Inferior parietal cortex (tissue), 1 donor: ENCODE data around the gene SYPL2.
"Not testable (repeated sequence)": the region's sequence is repeated elsewhere in the genome, so short reads cannot be mapped to it uniquely, and the experiment has no call there.

ENCODE experiments used
- DNase-seq: peaks from one replicate; pipeline ENCODE4 v3.0.0-alpha.2; 2016; ENCODE audit errors: extremely low spot score

SYPL2 gene

GRCh38 chr1:109466452-109467300 lies at the start of gene SYPL2:
SYPL2 (plus strand) TSS chr1:109466546; CDS start chr1:109466844, 298 bp downstream.
- no peak for DNase-seq

- no peak for DNase-seq
These were observed 42.8 kb upstream of the SYPL2 start for GRCh38 chr1:109423498-109423897.

DNA sequence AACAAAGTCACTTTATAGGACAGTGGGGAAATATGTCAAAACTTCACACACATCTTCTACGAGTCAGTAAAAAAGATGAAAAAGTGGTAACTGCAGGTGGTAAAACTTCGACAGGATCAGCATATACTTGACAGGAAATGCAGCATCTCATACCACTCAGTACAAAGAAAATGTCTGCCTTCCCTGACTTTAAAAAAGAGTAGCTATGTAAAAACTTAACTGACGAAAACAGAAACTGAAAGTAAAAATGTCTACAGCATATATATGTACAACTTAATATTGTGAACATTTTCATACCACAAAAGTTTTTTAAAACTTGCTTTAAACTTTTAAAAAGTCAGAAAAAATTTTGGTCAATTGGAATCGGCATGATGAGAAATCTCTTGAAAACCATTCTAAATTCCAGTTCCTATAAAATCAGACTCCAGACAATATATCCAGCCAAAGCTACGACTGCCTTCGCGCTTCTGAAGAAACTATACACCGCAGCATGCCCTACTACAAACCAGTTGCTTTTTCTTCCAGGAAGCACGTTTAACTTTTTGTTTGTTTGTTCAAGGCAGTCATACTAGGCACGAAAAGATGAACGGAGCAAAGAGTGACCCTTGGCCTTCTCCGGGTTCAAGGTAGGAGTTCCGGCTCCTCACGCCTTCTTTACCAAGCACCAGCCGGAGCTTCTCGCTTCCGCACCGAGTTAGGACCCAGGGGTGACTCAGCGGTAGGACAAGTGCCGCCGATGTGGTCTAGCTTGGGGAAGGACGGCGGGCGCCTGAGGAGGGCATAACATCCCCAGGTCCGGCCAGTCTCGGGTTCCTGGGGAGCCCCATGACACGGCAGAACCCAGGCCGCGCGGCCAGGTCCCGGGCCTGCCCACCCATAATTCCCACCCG lies 40.7 kb upstream of the SYPL2 start:
- peak; percentile 27 for DNase-seq

- DNase-seq = peak; percentile 99
These were observed 39.8 kb upstream of the SYPL2 start, which contains the start of gene PSMA5 for GRCh38 chr1:109426281-109427170. PSMA5 (minus strand) TSS chr1:109426448; CDS start chr1:109426330, 118 bp downstream.

GRCh38 chr1:109427171-109427467 lies 39.2 kb upstream of the SYPL2 start:
- DNase-seq = no peak

DNA sequence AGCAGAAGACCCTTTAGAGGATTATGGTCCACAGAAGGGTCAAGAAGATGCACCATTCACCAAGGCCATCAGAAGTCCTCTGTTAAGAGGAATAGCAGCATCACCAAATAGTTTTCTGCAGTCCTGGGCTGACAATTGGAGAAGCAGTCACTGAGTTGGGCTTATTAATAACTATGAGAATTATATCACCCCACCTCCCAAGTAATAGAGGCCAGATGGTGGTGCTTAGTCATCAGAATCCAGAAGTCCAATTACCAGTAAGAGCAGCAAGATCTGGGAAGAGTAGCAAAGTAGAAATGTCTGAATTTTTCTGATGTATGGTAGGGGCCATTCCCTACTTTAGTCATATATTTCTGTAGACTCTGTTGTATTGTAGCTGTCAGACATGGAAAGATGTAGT lies 34.0 kb upstream of the SYPL2 start:
- DNase-seq = no peak

- DNase-seq = no peak
These were observed 33.0 kb upstream of the SYPL2 start for GRCh38 chr1:109433322-109433721.

GRCh38 chr1:109434484-109434883 lies 31.9 kb upstream of the SYPL2 start:
- DNase-seq = no peak

- DNase-seq = no peak
These were observed 27.5 kb upstream of the SYPL2 start for GRCh38 chr1:109438798-109439297.

DNA sequence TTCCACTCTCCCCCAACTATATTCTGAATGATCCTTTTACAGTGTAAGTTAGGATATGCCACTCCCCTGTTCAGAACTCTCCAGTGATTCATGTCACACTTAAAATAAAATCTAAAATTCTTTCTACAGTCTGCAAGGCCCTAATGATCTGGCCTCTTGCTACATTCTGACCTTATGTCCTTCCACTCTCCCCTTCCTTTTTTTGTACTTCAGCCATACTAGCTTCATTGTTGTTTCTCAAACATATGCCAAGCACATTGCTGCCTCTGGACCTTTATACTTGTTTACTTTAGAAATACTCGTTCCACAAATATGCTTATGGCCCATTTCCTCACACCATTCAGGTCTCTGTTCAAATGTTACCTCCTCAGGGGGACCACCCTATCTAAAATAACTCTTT lies 25.3 kb upstream of the SYPL2 start:
- DNase-seq = no peak

- no peak for DNase-seq
These were observed 22.9 kb upstream of the SYPL2 start for GRCh38 chr1:109443476-109443875.

- DNase-seq = no peak
These were observed 22.0 kb upstream of the SYPL2 start for GRCh38 chr1:109444346-109444745.

DNA sequence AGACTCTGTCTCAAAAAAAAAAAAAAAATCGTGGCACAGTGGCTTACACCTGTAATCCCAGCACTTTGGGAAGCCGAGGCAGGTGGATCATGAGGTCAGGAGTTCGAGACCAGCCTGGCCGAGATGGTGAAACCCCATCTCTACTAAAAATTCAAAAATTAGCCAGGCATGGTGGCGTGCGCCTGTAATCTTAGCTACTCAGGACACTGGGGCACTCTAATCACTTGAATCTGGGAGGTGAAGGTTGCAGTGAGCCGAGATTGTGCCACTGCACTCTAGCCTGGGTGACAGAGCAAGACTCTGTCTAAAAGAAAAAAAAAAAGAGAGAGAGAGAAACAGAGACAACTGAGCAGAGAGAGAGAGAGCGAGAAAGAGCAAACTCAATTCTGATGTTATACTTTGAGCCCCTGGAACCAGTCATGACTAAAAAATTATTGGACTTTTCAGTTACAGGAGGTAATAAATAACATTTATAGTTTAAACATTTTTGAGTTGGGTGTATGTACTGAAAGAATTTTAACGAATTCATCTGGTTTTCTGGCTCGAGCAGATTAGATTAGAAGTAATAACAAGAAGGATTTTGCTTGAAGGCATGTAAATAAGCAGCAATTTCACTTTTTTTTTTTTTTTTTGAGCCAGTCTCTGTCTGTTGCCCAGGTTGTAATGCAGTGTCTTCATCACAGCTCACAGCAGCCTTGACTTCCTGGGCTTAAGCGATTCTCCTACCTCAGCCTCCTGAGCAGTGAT lies 20.2 kb upstream of the SYPL2 start:
- DNase-seq = not testable (repeated sequence)

- DNase-seq = no peak
These were observed 18.8 kb upstream of the SYPL2 start for GRCh38 chr1:109447524-109447923.

DNA sequence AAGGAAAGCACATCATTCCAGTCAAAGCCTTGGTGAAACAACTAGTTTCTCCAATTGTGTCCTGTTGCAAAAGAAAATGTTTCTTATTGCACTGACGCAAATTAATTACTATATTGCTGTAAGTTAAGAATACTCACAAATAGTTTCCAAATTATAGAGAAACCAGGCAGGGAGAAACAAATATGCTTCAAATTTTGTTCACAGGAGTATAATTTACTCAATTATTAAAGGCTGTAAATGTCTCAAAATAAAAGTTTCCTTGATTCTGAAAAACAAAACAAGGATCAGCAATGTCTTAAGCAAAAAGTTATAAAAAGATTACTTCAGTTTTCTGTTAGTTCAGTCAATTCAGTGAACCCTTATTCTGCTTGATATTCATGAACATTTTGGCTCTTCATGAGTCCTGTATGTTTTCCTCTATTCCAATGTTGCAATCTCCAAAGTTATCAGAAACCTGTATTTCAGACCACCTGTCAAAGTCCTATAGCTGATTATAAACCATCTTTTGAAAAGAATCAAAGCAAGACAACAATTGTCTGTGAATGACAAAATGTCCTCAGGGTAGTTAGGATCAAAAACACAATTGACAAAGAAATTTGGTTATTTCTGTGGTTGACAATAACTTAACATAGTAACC lies 11.7 kb upstream of the SYPL2 start:
- no peak for DNase-seq

DNA sequence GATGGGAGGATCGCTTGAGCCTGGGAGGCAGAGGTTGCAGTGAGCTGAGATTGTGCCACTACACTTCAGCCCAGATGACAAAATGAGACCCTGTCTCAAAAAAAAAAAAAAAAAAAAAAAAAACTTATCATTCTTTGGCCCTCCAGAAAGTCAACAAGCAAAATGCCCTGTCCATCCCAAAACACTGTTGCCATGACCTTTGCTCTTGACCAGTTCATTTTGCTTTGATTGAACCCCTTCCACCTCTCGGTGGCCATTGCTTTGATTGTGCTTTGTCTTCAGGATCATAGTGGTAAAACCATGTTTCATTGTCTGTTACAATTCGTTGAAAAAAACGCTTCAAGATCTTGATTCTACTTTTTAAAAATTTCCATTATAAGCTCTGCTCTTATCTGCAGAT lies 8.5 kb upstream of the SYPL2 start:
- DNase-seq = no peak

GRCh38 chr1:109466125-109466451 lies 258 bp upstream of the SYPL2 start:
- no peak for DNase-seq

DNA sequence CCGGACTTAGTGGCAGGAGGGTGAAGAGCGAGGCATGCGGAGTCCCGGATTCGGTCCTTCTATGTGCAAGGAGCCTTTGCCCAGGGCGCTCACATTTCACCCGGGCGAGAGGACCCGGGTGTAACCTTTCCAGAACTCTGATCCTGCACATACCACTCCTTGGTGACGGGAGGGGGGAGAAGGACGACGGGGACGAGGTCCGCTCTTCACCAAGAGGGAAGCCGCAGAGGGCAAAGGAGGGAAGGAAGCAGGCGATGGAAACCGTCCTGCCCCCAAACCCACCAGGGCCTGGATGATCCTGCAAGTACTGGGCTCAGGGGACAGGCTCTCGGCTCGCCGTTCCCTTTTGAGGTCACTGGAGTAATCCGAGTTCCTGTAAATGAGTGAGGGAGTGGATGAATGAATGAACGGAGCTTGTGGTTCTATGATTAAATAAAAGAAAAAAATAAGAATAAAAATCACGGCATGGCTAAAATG lies 993 bp downstream of the SYPL2 start:
- DNase-seq = no peak

GRCh38 chr1:109468061-109468460 lies 1.7 kb downstream of the SYPL2 start:
- no peak for DNase-seq

DNA sequence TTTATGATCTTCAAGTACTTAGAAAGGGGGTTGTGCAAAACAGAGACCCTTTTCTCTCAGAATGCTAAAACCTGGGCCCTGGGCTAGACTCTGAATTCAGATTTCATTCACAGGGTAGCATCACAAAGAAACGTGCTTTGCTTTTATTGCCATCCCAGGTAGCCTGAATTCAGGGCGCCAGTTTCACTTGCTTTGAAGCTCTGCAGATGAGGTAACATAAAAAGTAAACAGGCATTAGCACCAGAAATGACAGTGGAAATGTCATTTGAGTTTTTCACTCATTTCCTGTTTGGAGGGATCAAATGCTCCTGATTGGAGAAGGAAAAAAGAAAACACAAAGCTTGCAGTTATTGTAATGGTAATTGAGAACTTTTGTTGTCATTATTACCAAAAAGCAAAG lies 2.6 kb downstream of the SYPL2 start:
- no peak for DNase-seq
